Measurements from ENCODE around the gene SLCO2A1.
A peak's percentile ranks its signal among the peaks of the same experiment; 100 is the strongest.

Gene SLCO2A1

DNA sequence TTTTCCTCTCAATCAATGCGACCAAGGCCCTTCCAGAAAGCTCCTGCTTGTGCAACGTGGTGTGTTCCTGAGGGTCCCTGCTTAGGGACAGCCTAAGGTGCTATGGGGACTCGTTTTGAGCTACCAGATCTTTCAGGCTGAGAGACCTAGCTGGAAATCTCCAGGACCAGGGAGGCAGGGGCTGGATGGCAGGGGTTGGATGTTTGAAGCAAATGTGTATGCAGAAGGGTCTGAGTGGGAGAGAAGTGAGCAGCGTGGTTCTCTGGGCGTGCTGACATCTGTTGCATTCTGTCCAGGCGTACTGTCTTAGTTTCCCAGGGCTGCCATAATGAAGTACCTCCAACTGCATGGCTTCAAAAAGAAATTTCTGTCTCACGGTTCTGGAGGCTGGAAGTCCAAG, 31.7 kb upstream of the SLCO2A1 start:
- Histone ChIP-seq H3K27ac (ENCODE audit: low read depth in 2 of 2, low read length in 2 of 2) (no peak overlapping the region), H3K9me3 (ENCODE audit: control insufficient read depth in 2 of 2, low read length in 2 of 2) (no peaks in the 10 kb centered on the region), H3K4me1 (ENCODE audit: control insufficient read depth in 2 of 2, insufficient read depth in 2 of 2, low read length in 2 of 2) (peaks cover 17 to 39% of the 10 kb centered on the region in 2 donors), H3K9ac (ENCODE audit: low read depth in 1 of 2, low read length in 2 of 2) (no peak overlapping the region), H3K4me3 (ENCODE audit: low read length in 2 of 2) (no peak overlapping the region), H3K36me3 (ENCODE audit: control insufficient read depth in 2 of 2, insufficient read depth in 2 of 2, low read length in 2 of 2) (no peaks in the 10 kb centered on the region), H3K27me3 (ENCODE audit: control insufficient read depth in 2 of 2, insufficient read depth in 2 of 2, low read length in 2 of 2) (peaks cover 0 to 2% of the 10 kb centered on the region in 2 donors)

DNA sequence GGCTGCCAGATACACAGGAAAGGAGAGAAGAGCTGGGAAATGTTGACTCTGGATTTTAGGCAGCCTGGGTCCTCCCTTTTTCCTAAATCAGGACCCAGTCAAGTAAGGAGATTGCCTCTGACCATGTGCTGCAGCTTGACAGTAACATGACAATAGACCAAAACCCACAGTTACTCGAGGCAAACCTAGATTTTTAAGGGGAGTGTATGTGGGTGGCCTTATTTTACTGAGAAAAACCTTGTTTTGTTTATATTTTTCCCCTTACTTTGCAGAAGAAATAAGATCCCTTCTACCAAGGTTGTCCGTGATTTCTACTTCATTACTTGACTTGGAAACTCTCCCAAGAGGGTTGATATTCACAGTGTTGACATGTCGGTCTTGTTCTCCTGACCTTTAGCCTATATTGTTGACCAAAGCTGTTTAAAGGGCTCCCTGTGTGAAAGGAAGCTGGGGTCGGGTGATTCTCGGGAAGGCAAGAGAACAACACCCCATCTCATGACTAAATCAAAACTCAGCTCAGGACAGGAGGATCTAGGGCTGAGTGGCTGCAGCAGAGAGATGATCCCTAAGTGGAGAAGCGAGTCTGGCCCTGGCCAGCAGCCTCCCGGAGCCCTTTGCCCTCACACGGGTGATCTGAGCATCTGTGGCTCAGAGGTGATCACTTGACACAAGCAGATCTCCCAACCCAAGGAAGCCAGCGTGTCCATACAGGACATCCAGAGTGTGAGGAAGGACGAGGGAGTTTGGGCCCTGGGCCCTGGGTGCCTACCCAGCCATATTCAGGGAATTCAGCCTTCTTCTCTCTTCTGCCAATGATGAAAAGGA, 31.0 kb upstream of the SLCO2A1 start:
- Histone ChIP-seq H3K36me3 (ENCODE audit: control insufficient read depth in 2 of 2, insufficient read depth in 2 of 2, low read length in 2 of 2) (no peaks in the 10 kb centered on the region), H3K4me3 (ENCODE audit: low read length in 2 of 2) (no peak overlapping the region), H3K4me1 (ENCODE audit: control insufficient read depth in 2 of 2, insufficient read depth in 2 of 2, low read length in 2 of 2) (peaks cover 17 to 40% of the 10 kb centered on the region in 2 donors), H3K27ac (ENCODE audit: low read depth in 2 of 2, low read length in 2 of 2) (no peak overlapping the region), H3K27me3 (ENCODE audit: control insufficient read depth in 2 of 2, insufficient read depth in 2 of 2, low read length in 2 of 2) (peaks cover 0 to 2% of the 10 kb centered on the region in 2 donors), H3K9ac (ENCODE audit: low read depth in 1 of 2, low read length in 2 of 2) (no peak overlapping the region), H3K9me3 (ENCODE audit: control insufficient read depth in 2 of 2, low read length in 2 of 2) (no peaks in the 10 kb centered on the region)

DNA sequence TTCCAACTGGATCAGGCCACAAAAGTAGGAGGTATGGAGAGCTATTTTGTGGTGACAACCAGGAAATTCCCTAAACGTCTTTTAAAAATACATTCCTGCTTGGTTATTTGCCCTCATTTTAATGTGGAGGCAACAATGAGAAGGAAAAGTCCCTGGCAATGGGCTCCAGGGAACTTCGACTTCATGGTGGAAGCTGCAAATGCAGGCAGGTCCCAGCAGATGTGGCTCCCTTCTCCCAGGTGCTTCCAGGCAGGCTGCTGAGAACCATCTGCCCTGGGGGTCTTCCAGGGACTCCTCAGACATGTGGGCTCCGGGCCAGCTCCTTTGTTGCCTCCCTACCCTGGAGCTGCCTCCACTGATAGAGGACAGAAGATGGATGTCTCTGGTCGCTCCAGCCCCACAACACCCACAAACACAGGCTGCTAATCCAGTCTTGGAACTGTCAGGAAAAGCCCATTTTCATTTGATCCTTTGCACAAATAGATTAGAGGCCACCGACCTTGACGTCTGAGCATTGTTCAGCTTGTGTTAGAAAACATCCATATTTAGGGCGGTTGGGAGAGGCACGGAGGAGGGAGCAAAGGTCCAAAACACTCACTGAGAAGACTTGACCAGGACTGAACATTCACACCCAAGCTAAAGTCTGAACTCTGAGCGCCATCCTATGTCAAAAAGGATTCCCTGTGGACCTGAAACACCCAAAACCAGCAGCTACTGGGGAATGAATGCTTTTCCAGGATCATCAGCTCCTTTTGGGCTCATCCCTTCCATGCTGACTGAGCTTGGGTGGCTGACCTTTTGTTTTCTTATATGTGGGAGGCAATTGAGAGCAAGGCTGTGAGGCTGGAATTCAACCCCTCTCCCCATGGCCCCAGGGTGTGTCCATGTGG, 30.2 kb upstream of the SLCO2A1 start:
- H3K36me3 ChIP-seq (ENCODE audit: control insufficient read depth in 2 of 2, insufficient read depth in 2 of 2, low read length in 2 of 2): no peaks in the 10 kb centered on the region
- no peak overlapping the region for H3K4me3 ChIP-seq (ENCODE audit: low read length in 2 of 2)
- H3K4me1 ChIP-seq (ENCODE audit: control insufficient read depth in 2 of 2, insufficient read depth in 2 of 2, low read length in 2 of 2): peaks cover 17 to 40% of the 10 kb centered on the region in 2 donors
- H3K27ac ChIP-seq (ENCODE audit: low read depth in 2 of 2, low read length in 2 of 2): peak overlapping the region; percentile 47 to 48
- H3K9me3 ChIP-seq (ENCODE audit: control insufficient read depth in 2 of 2, low read length in 2 of 2): no peaks in the 10 kb centered on the region
- no peak overlapping the region for H3K9ac ChIP-seq (ENCODE audit: low read depth in 1 of 2, low read length in 2 of 2)
- H3K27me3 ChIP-seq (ENCODE audit: control insufficient read depth in 2 of 2, insufficient read depth in 2 of 2, low read length in 2 of 2): peaks cover 0 to 2% of the 10 kb centered on the region in 2 donors

DNA sequence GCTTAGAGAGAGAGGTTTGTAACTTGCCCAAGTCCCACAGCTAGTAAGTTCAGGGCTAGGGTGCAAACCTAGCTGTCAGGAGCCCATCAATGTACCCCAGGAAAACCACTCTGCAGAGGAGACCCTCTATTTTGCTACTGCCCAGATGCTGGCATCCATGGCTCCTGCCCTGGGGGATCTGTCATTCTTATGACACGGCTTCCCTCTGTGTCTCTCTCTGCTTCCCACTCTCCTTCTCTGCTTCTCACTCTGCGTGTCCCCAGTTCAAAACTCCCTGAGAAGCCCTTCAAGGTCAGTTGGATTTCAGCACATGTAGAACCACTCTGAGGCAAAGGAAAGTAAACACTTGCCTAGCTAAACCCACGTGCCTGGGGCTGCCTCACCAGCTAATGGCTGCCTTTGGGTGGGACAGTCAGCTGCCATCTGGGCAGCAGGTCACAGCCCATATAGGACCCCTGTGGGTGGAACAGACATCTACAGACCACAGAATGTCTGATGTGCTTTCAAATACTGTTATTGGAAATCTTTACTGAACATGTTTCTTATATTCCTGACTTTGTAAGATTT, 29.4 kb upstream of the SLCO2A1 start:
- Histone ChIP-seq H3K27me3 (ENCODE audit: control insufficient read depth in 2 of 2, insufficient read depth in 2 of 2, low read length in 2 of 2) (peaks cover 0 to 2% of the 10 kb centered on the region in 2 donors), H3K36me3 (ENCODE audit: control insufficient read depth in 2 of 2, insufficient read depth in 2 of 2, low read length in 2 of 2) (no peaks in the 10 kb centered on the region), H3K4me1 (ENCODE audit: control insufficient read depth in 2 of 2, insufficient read depth in 2 of 2, low read length in 2 of 2) (peaks cover 17 to 40% of the 10 kb centered on the region in 2 donors), H3K27ac (ENCODE audit: low read depth in 2 of 2, low read length in 2 of 2) (peak overlapping the region; percentile 82 to 85), H3K9me3 (ENCODE audit: control insufficient read depth in 2 of 2, low read length in 2 of 2) (no peaks in the 10 kb centered on the region), H3K4me3 (ENCODE audit: low read length in 2 of 2) (no peak overlapping the region), H3K9ac (ENCODE audit: low read depth in 1 of 2, low read length in 2 of 2) (peak overlapping the region in 1 of 2 donors; percentile 2)

DNA sequence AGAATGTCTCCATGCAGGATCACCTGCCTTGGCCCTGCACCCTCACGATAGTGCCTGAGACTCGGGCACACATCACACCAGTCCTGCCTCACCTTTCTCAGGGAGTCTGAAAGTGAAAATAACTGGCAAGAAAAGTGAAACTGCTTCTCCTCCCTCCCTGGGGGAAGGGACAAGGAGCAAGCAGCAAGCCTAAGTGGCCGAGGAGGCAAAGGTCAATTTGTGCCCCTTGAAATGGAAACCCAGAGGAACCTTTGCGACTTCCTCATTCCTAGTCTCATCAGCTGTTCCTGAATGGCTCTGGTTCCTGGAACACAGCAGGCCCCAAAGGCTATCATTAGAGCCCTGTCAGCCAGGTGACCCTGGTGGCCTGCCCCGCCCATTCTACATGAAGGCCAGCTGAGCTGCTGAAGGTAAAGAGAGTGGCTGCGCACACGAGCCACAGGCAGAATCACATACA, 28.0 kb upstream of the SLCO2A1 start:
- H3K9ac ChIP-seq (ENCODE audit: low read depth in 1 of 2, low read length in 2 of 2): peak overlapping the region; percentile 64 to 65
- peaks cover 17 to 40% of the 10 kb centered on the region in 2 donors for H3K4me1 ChIP-seq (ENCODE audit: control insufficient read depth in 2 of 2, insufficient read depth in 2 of 2, low read length in 2 of 2)
- H3K27me3 ChIP-seq (ENCODE audit: control insufficient read depth in 2 of 2, insufficient read depth in 2 of 2, low read length in 2 of 2): peaks cover 0 to 2% of the 10 kb centered on the region in 2 donors
- peak overlapping the region; percentile 82 to 85 for H3K27ac ChIP-seq (ENCODE audit: low read depth in 2 of 2, low read length in 2 of 2)
- H3K4me3 ChIP-seq (ENCODE audit: low read length in 2 of 2): peak overlapping the region; percentile 36 to 64
- no peaks in the 10 kb centered on the region for H3K9me3 ChIP-seq (ENCODE audit: control insufficient read depth in 2 of 2, low read length in 2 of 2)
- no peaks in the 10 kb centered on the region for H3K36me3 ChIP-seq (ENCODE audit: control insufficient read depth in 2 of 2, insufficient read depth in 2 of 2, low read length in 2 of 2)

DNA sequence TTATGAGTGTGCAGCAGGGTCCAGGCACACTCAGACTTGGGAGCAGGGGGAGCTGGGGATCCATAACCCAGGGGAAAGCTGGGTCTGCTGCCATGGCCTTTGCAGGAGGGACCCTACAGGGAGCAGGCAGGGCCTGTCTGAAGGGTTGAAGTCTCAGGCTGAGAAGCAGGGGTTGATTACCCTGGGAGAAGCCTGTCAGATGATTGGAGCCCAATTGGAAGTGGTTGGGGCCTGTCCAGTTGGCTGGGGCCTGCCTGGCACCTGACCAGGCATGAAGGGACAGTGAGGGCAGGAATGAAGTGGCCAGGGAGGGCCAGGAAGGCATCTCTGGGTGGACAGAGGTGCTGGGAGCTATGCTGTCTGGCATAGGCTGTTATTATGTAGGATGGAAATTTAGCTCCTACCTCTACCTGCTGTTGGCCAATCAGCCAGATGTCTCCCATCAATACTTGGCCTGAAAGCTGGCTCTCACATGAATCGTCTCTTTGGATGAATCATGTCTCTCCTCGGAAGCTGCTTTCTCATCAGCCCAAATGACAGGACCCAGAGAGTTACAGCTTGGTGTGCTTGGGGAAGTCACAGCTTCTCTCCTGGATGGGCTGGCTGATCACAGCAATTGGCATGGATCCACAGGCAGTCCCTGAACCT, 27.4 kb upstream of the SLCO2A1 start:
- H3K27ac ChIP-seq (ENCODE audit: low read depth in 2 of 2, low read length in 2 of 2): peak overlapping the region; percentile 82 to 85
- H3K4me3 ChIP-seq (ENCODE audit: low read length in 2 of 2): peak overlapping the region; percentile 36 to 64
- H3K36me3 ChIP-seq (ENCODE audit: control insufficient read depth in 2 of 2, insufficient read depth in 2 of 2, low read length in 2 of 2): no peaks in the 10 kb centered on the region
- peaks cover 0 to 2% of the 10 kb centered on the region in 2 donors for H3K27me3 ChIP-seq (ENCODE audit: control insufficient read depth in 2 of 2, insufficient read depth in 2 of 2, low read length in 2 of 2)
- peak overlapping the region; percentile 64 to 65 for H3K9ac ChIP-seq (ENCODE audit: low read depth in 1 of 2, low read length in 2 of 2)
- no peaks in the 10 kb centered on the region for H3K9me3 ChIP-seq (ENCODE audit: control insufficient read depth in 2 of 2, low read length in 2 of 2)
- peaks cover 17 to 40% of the 10 kb centered on the region in 2 donors for H3K4me1 ChIP-seq (ENCODE audit: control insufficient read depth in 2 of 2, insufficient read depth in 2 of 2, low read length in 2 of 2)

DNA sequence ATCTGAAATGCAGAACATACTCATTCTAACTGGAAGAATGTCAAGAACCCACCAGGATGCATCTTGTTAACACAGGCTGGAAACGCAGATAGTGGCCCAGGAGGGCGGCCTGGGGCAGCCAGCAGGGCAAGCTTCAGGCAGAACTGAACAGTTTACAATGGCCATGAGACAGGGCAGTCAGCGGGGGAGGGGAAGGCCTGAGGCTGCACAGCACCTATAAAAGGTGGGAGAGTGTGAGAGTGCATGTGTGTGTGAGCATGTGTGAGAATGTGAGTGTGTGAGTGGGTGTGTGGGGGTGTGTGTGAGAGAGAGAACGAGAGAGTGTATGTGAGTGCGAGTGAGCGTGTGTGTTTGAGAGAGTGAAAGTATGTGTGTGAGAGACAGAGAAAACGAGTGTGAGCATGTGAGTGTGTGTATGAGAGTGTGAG, 26.8 kb upstream of the SLCO2A1 start:
- Histone ChIP-seq H3K27ac (ENCODE audit: low read depth in 2 of 2, low read length in 2 of 2) (peak overlapping the region; percentile 82 to 85), H3K9ac (ENCODE audit: low read depth in 1 of 2, low read length in 2 of 2) (peak overlapping the region in 1 of 2 donors; percentile 64), H3K9me3 (ENCODE audit: control insufficient read depth in 2 of 2, low read length in 2 of 2) (no peaks in the 10 kb centered on the region), H3K4me1 (ENCODE audit: control insufficient read depth in 2 of 2, insufficient read depth in 2 of 2, low read length in 2 of 2) (peaks cover 17 to 40% of the 10 kb centered on the region in 2 donors), H3K36me3 (ENCODE audit: control insufficient read depth in 2 of 2, insufficient read depth in 2 of 2, low read length in 2 of 2) (no peaks in the 10 kb centered on the region), H3K27me3 (ENCODE audit: control insufficient read depth in 2 of 2, insufficient read depth in 2 of 2, low read length in 2 of 2) (no peaks in the 10 kb centered on the region), H3K4me3 (ENCODE audit: low read length in 2 of 2) (peak overlapping the region; percentile 13 to 36)

DNA sequence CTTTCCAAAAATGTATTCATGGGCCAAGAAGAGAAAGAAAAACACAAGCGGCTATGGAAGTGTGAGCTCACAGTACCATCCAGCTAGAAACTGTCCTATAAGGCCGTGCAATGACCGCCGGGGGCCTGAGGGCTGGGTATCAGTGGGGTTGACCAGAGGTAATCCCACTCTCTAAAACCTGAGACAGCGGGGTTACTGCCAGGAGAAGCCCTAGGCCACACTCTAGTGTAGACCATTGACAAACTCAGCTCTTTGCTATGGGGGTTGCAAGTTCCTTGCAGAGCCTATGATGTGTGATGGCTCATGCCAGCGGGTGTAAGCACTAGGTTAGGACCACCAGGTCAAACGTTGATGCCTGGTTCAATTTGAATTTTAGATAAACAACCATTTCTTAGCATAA, 25.9 kb upstream of the SLCO2A1 start:
- no peaks in the 10 kb centered on the region for H3K9me3 ChIP-seq (ENCODE audit: control insufficient read depth in 2 of 2, low read length in 2 of 2)

DNA sequence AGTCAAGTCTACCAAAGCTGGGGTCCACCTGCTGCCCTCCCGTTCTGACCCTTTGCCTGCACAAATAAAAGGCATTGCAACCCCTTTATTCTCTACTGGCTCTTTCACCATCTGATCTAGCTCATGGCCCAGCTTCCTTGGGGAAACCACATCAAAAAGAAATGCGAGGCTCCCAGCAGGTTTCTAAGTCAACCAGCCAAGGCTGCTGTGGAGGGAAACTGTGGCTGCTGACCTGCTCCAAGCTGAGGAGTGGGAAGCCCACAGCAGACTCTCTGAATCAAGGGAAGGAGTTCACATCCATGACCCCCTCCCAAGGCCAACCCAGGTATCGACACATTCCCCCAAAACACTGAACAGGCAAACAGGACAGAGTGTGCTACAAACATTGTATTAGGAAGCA, 25.2 kb upstream of the SLCO2A1 start:
- Histone ChIP-seq H3K9me3 (ENCODE audit: control insufficient read depth in 2 of 2, low read length in 2 of 2) (no peaks in the 10 kb centered on the region), H3K27ac (ENCODE audit: low read depth in 2 of 2, low read length in 2 of 2) (no peak overlapping the region), H3K36me3 (ENCODE audit: control insufficient read depth in 2 of 2, insufficient read depth in 2 of 2, low read length in 2 of 2) (no peaks in the 10 kb centered on the region), H3K4me1 (ENCODE audit: control insufficient read depth in 2 of 2, insufficient read depth in 2 of 2, low read length in 2 of 2) (peaks cover 15 to 30% of the 10 kb centered on the region in 2 donors), H3K9ac (ENCODE audit: low read depth in 1 of 2, low read length in 2 of 2) (no peak overlapping the region), H3K27me3 (ENCODE audit: control insufficient read depth in 2 of 2, insufficient read depth in 2 of 2, low read length in 2 of 2) (no peaks in the 10 kb centered on the region), H3K4me3 (ENCODE audit: low read length in 2 of 2) (no peak overlapping the region)

More for the DNA sequence above, 25.9 kb upstream of the SLCO2A1 start:
- Histone ChIP-seq H3K27me3 (ENCODE audit: control insufficient read depth in 2 of 2, insufficient read depth in 2 of 2, low read length in 2 of 2) (no peaks in the 10 kb centered on the region), H3K4me1 (ENCODE audit: control insufficient read depth in 2 of 2, insufficient read depth in 2 of 2, low read length in 2 of 2) (peaks cover 17 to 38% of the 10 kb centered on the region in 2 donors), H3K9ac (ENCODE audit: low read depth in 1 of 2, low read length in 2 of 2) (no peak overlapping the region), H3K36me3 (ENCODE audit: control insufficient read depth in 2 of 2, insufficient read depth in 2 of 2, low read length in 2 of 2) (no peaks in the 10 kb centered on the region), H3K27ac (ENCODE audit: low read depth in 2 of 2, low read length in 2 of 2) (no peak overlapping the region), H3K4me3 (ENCODE audit: low read length in 2 of 2) (no peak overlapping the region)

Measured in mucosa of rectum (tissue), 2 donors.